COLO668 (cell line): Measurements from ENCODE around the gene FAM193A.
"Not testable (repeated sequence)": the region's sequence is repeated elsewhere in the genome, so short reads cannot be mapped to it uniquely, and the experiment has no call there.

Experiments
- DNase-seq: peaks from one replicate; lab custom pipeline; 2025; ENCODE audit not compliant: unreplicated experiment; lab: John Stamatoyannopoulos, UW

Gene FAM193A

DNA sequence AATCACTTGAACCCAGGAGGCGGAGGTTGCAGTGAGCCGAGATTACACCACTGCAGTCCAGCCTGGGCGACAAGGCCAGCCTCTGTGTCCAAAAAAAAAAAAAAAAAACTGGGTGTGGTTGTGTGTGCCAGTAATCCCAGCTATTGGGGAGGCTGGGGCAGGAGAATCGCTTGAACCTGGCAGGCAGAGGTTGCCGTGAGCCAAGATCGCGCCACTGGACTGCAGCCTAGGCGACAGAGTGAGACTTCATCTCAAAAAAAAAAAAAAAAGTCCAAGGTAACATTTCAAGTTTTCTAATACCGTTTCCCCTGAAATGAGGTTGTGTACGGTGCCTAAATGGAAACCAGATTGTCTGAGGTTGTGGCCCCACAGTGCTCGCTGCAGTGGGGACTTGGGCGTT is 35.6 kb downstream of the FAM193A start:
- no peak for DNase-seq

DNA sequence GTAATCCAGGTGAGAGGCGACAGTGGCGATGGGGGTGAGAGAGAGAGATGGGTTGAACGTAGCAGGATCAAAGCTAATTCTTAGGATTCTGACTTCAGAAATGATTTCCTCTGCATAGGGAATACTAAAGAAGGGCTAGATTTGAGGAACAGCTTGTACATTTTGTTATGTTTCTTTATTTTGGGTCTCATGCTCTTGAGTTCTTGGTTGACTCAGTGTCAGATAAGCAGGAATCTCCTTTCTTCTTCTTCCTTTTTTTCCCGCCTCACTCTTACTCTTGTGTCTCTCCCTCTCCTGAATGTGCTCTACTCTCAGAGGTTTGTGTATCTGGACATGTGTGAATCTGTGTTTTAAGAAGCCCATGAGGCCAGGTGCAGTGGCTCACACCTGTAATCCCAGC is 36.4 kb downstream of the FAM193A start:
- DNase-seq = no peak

DNA sequence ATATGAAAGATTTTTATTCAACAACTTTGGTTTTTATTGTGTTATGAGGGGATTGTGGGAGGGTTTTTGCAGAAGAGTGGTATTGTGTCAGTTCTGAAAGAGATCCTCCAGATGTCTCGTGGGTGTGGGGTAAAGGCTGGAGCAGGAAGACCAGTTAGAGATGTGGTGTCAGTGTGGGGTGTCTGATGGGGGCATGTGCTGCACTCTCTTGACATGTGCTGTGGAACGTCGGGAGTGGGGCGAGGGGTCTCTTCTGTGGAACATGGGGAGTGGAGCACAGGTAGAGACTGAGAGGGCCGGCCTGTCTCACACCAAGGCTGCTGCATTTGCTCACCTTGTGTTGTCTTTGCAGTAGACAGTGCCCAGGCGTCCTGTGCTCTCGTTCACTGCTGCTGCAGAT is 37.6 kb downstream of the FAM193A start:
- no peak for DNase-seq

DNA sequence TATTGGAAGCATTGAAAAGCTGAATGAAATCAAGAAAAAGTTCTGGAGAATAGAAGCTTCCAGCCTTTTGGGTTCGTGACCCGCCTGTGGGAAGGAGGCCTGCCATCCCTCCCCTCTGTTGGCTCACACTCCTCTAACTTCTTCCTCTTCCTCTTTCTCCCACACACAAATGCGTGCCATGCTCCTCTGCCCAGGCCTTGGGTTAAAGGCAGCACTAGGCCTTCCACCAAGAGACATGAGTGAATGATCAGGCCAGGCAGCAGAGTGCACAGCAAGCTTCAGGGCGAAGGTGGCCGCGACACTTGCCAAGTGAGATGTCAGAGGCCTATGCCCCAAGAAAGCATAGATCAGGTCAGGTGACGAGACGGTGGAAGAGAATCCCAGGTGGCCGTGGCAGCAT is 38.4 kb downstream of the FAM193A start:
- DNase-seq = no peak

DNA sequence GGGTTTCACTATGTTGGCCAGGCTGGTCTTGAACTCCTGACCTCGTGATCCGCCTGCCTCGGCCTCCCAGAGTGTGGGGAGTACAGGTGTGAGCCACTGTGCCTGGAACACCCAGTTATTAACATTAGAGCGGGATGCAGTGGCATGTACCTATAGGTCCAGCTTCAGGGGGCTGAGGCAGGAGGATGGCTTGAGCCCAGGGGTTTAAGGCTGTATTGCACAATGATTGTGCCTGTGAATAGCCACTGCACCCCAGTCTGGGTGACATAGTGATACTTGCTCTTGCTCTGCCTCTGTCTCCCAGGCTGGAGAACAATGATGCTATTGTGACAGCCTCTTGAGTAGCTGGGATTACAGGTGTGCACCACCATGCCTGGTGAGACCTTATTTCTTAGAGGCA is 39.8 kb downstream of the FAM193A start:
- DNase-seq = no peak

DNA sequence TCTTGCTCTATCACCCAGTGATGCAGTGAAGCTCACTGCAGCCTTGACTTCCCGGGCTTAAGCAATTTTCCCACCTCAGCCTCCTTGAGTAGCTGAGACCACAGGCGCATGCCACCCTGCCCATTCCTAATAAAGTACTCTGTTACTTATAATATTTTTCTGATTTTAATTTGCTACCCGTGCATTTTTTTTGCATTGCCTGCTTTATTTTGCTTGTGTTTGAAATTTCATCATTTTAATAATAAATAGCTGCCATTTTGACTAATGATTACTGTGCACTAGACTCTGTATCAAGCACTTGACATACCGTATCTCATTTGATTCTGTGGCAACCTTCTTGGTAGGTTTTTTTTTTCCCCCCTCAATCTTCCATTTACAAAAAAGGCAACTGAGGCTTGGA is 41.7 kb downstream of the FAM193A start:
- no peak for DNase-seq

DNA sequence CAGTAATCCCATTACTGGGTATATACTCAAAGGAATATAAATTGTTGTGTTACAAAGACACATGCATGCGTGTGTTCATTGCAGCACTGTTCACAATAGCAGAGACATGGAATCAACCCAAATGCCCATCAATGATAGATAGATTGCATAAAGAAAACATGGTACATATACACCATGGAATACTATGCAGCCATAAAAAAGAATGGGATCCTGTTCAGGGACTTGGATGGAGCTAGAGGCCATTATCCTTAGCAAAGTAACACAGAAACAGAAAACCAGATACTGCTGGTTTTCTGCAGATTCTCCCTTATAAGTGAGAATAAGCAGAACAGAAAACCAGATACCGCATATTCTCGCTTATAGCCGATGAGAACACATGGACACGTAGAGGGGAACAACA is 43.5 kb downstream of the FAM193A start:
- no peak for DNase-seq

DNA sequence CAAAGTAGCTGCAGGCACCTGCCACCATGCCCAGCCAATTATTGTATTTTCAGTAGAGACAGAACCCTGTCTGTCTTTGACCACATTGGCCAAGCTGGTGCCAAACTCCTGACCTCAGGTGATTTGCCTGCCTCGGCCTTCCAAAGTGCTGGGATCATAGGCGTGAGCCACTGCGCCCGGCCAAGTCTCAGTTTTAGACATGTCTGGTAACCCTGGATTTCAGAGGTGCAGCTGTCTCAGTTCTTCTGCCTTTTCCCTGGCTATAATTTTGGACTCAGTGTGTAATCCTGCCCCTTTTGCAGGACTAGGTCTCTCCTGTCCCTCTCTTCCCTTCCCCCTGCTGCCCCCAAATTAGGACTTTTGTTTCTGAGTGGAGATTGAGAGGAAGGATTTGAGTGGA is 46.6 kb downstream of the FAM193A start:
- DNase-seq = no peak

DNA sequence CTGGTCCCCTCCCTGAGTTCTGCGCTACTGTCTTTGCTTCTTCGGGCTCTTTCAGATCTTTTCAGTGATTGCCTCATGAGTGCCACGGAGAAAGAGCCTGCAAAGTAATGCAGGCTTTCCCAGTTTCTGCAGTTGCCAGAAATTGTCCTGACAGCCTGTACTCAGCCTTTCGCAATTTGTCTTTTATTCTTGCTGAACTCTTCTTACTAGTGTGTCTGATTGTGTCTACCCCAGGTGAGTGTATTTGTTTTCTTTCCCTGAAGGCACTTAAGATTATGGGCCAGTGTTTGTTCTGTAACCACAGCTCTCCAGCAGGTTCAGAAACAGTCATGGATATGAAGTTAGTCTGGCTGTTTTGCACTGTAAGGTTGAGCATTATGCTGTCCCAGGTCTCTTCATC is 47.1 kb downstream of the FAM193A start:
- no peak for DNase-seq

DNA sequence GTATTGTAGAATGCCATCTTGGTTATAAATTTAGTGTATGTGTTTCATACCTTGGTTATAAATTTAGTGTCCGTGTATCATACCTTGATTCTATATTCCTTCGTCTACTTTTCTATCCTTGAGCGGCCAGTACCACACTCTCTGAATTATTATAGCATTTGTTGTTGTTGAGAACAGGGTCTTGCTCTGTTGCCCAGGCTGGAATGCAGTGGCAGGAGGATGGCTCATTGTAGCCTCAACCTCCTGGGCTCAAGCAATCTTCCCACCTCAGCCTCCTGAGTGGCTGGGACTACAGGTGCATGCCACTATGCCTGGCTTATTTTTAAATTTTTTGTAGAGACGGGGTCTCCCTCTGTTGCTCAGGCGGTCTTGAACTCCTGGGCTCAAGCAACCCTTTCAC is 50.1 kb downstream of the FAM193A start:
- DNase-seq = no peak

DNA sequence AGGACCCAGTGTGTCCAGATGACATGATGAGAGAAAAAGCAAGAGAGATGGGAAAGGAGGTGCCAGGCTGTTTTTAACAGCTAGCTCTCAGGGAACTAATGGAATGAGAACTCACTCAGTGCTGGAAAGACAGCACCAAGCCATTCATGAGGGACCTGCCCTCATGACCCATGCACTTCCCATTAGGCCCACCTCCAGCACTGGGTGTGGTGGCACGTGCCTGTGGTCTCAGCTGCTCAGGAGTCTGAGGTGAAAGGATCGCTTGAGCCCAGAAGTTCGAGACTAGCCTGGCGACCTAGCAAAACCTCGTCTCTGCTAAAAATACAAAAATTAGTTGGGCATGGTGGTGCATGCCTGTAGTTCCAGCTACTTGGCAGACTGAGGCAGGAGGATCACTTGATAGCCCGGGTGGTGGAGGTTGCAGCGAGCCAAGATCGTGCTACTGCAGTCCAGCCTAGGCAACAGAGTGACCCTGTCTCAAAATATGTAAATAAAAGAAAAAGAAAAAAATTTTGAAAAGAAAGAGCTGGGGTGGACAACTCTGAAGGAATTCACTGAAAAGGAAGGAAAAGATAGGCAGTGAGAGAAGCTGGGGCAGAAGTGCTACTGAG is 50.9 kb downstream of the FAM193A start:
- DNase-seq = no peak

DNA sequence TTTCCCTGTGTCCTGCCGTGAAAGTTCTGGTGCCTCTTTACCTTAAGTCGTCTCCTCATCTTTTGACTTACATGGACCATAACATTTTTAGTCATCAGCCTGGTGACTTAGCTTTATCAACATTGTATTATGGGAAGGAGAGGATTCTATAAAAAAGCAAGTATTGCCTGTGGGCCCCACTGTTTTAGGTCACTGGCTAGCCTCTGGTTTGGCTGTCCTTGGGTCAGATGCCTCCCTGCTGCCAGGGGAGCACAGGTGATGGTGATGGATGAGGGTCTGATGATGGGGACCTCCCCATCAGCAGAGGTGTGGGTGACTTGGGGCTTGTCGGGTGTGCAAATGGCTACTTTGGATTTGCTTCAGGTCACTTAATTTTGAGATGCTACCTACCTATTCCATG is 51.8 kb downstream of the FAM193A start:
- DNase-seq = no peak

DNA sequence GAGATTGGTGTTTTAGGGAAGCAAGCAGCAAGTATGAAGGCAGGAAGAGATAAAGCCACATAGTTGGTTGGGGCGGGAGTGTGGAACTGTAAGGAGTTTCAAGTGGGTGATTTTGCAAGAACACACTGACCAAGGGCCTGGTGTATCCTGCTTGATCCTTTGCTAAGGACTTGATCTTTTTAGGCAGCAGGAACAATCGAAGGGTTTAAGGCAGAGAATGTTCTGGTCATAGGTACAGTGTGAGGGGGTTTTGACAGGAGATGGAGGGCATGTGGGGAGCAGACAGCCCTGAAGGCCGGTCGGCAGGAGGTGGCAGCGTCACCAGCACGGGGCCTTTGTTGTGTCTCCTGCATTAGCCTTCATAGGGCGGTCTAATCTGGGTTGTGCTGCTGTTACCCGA is 54.7 kb downstream of the FAM193A start:
- DNase-seq = no peak

DNA sequence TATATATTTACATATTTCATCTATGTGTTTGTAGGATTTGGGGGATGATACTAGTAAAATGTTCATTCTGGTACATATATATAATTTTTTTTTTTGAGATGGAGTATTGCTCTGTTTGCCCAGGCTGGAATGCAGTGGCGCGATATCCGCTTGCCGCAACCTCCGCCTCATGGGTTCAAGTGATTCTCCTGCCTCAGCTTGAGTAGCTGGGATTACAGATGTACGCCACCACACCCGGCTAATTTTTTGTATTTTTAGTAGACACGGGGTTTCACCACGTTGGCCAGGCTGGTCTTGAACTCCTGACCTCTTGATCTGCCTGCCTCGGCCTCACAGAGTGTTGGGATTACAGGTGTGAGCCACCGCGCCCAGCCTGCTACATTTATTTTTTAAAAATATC is 55.6 kb downstream of the FAM193A start:
- not testable (repeated sequence) for DNase-seq

DNA sequence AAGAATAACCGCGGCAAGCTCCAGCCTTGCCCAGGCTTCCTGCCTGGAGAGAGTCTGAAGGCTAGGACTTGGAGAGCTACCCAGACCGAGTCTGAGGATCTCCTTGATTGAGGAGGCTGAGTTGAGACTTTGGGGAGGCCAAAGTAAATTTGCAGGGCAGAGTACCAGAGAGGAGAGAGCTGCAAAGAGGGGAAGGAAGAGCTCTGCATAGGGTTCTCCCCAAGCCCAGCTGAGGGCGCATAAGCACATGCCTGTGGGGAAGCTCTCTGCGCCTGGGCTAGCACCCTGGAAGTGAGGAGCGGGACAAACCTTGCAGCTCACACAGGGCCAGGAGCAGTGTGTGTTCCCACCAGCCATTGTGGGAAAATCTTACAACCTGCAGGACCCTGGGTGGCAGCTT is 56.1 kb downstream of the FAM193A start:
- no peak for DNase-seq

DNA sequence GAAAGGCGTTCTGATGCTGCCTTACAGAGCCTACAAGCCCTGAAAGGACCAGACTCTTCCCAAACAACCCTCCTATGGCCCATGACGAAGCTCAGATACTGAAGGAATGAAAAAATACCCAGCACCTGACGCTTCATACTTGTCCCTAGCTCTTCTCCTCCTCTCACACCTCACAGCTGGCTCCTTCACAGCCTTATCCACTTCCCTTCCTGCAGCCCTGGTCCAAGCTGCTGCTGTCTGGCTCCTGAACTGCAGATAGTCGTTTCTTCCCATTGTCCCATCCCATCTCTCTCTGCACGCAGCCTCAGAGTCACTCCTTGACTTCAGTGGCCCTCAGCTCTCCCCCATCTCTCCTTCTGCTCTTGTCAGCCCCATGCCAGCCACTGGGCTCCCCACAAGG is 56.6 kb downstream of the FAM193A start:
- no peak for DNase-seq

DNA sequence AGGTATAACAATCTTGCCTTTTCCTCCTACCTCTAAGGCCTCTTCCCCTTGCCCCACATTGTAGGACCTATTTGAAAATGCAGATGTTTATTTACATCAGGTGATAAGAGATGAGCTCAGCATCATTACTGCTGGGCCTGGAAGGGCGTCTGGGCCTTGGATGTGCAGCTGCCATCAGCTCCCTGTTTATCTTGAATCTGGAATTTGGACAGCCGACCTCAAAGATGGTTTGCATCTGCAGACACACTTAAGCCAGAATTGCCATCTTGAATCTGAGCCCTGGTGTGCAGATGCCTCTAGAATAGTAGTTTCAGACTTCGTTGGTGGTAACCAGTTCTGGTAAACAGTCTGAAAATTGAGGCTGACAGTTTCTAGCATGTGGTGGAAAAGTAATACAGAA is 59.0 kb downstream of the FAM193A start:
- no peak for DNase-seq

DNA sequence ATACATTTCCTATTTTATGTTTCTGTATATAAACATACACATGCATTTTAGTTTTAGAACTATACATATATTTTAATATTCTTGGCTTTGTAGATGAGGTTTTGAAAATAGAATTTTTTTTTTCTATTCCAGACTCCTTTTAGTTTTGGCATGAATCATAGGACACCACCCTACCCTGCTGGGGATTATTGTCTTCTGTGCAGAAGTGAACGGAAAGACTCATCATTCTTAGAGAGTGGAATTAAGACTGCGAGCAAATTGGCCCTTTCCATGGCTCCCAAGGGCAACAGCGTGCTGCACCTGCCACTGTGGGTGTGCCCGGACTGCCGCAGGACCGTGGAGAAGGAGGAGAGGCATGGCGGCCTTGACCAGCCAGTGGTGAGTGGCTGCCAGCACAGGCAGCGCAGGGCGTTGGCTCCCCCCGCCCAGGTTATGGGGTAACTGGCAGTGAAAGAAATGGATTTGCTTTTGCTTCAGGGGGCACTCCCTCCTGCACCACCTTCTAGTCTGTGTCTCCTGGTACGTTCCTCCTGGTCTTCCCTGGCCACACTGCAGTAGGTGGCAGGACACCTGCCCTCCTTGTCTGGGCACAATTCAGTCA is 59.6 kb downstream of the FAM193A start:
- DNase-seq = no peak

DNA sequence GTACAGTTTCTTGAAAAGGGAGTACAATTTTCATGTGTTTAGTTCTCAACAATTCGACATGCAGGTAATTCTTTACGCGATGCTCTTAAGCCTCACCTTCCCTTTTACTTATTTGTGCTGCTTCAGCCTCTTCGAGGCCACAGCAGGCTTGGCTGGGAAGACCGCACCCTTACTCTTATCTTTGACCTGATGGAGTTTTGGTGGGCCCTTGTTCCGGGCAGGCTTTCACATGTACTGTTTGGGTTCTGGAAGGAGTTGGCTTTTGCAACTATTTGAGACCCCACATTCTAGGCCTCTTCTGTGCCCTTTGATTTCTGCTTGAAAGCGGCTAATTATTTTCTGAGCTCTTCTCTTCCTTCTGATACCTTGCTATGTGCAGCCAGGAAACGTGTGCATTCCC is 60.2 kb downstream of the FAM193A start:
- DNase-seq = no peak

DNA sequence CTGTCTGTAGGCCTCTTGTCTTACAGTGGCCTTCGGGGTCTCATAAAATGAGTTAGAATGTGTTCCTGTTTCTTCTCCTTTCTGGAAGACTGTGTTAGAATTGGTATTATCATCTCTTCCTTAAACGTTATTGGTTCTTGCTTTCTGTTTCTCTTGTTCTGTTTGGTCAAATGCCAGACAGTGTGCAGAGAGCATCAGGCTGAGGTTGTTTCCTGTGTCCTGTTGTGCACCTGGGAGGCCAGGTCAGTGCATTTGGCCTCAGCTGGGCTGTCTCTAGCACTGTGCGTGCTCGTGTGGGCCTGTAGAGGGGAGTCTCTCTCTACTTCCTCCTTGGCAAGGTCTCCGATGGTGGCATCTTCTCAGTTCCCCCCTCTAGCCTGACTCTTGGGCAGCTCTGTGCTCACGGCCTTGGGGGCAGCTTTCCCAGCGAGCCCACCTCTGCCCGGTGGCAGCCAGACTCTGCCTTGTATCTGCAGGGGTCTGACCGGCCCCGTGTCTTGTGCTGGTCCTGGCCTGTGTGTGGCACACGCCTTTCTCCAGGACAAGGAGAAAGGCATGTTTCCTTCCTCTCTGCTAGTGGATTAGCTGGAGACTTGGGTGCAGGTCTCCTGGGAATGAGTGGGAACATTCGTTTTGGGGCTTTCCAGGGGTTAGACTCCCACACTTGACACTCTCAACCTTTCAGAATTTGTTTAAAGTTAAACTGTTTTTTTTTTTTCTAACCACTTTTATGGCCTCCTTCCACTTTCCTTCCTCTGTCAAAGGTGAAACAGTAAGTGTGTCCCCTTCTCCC is 62.3 kb downstream of the FAM193A start:
- no peak for DNase-seq

DNA sequence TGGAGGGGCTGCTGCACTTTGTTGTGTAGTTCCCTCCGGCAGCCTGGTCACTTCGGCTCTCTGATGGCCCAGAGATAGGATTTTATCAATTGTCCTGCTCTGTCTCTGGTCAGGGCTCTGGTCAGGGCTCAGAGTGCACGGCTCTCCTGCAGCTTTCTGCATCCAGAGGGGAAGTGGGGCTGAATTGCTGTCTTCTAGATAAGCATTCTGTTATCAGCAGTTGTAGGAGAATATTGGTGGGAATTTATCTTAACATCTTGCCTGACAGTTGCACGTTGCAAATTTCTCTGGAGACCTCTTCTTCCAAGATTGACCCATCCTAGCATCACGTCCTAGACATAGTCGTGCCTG is 62.8 kb downstream of the FAM193A start:
- DNase-seq = no peak

DNA sequence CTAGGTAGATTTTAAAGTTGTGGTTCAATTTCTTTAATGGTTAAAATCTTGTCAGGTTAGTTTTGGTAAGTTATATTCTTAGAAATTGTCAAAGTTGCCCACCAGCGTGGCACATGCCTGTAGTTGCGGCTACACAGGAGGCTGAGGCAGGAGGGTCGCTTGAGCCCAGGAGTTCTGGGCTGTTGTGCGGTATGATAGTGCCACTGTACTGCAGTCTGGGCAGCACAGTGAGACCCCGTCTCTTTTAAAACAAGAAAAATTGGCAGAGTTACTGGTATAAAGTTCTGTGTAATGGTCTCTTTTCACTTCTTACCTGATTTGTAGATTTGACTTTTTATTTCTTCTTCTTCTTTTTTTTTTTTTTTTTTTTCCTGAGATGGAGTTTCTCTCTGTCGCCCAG is 64.4 kb downstream of the FAM193A start:
- no peak for DNase-seq

DNA sequence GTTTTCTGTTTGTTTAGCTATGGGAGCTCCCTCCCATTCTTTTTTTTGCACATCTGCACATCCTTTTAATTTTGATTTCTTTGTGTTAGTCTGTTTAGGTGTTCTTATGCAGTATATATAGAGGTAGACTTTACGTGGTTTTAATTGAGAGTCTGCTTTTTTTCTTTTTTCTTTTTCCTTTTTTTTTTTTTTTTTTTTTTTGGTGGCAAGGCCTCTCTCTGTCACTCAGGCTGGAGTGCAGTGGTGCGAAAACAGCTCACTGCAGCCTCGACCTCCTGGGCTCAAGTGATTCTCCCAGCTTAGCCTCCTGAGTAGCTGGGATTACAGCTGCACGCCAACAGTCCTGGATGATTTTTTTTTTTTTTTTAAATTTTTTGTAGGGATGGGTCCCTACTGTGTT is 68.2 kb downstream of the FAM193A start:
- DNase-seq = no peak
